ENCODE measurements around the gene SNRNP48.

Gene SNRNP48

DNA sequence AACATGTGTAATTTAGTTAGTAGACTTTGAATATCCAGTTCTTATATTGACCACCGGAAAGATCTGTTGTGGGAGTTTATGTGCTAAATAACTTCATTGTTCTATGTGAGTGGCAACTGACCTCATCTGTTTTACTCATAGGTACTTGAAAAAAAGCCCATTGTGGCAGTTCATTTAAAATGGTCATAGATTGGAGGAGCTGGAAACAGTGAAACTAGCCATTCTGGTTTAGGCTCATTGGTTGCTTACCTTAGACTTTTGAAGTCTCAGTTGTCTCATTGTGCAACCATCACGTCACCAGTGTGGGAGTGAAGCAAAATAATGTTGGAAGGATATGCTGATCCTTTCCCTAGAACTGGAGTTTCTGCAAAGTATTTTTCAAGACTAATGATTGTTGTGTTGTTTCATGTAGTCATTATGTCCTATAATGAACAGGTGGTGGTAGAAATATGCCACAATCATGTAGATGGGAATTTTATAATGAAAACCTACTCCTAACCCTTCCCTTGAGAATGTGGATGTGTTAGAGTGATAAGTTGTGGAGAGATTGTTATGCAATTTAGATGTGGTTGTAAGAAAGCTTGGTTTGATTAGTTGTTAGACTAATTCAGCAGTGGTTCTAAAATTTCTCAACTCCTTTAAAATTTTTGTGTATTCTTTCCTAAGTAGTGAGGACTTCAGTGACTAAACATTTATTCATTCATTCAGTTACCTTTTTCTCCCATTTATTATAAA is 30.2 kb upstream of the SNRNP48 start:
- no peak for DNase-seq

GRCh38 chr6:7561153-7561964 is 28.6 kb upstream of the SNRNP48 start:
- DNase-seq: no peak

GRCh38 chr6:7562769-7563168 is 27.2 kb upstream of the SNRNP48 start:
- no peak for DNase-seq

GRCh38 chr6:7566107-7566506 is 23.9 kb upstream of the SNRNP48 start:
- DNase-seq: no peak

DNA sequence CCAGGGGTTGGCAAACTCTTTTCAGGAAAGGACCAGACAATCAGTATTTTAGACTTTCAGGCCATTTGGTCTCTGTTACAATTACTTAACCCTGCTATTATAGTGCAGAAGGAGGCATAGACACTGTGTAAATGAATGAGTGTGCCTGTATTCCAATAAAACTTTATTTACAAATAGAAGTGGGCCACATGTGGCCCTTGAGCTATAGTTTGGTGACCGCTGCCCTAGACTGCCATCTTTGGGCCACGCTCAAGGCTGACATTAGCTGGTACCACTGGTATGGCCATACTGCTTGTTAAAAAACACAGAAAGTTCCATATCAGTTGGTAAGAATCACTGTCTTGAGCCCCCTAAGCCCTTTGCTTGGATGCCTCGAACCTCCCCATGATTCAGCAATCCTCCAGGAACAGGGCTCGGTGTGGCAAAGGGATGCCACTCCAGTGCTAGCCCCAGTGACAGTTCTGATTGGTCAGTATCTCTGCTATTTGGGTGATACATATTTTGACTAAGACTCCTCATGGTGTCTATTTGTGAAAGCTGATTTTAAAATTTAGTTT is 23.3 kb upstream of the SNRNP48 start:
- no peak for DNase-seq

DNA sequence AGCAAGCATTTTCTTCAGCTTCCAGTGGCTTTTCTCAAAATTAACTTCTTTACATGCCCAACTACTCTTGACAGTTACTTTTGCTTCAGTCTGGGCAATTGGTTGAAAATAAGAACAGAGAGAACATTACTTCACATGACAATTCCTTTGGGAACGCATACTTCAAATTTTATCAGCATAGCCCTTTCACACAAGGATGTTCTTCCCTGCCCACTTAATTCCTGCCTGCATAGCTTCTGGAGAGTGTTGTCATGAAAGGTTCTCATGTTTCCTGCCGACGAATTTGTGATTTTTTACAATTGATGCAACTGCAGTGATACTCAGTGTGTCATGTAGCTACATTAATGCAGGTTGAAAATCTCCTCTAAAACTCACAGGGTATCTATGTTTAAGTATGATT is 22.0 kb upstream of the SNRNP48 start:
- no peak for DNase-seq

- DNase-seq: no peak
Observed at GRCh38 chr6:7569082-7569481, 20.9 kb upstream of the SNRNP48 start.

DNA sequence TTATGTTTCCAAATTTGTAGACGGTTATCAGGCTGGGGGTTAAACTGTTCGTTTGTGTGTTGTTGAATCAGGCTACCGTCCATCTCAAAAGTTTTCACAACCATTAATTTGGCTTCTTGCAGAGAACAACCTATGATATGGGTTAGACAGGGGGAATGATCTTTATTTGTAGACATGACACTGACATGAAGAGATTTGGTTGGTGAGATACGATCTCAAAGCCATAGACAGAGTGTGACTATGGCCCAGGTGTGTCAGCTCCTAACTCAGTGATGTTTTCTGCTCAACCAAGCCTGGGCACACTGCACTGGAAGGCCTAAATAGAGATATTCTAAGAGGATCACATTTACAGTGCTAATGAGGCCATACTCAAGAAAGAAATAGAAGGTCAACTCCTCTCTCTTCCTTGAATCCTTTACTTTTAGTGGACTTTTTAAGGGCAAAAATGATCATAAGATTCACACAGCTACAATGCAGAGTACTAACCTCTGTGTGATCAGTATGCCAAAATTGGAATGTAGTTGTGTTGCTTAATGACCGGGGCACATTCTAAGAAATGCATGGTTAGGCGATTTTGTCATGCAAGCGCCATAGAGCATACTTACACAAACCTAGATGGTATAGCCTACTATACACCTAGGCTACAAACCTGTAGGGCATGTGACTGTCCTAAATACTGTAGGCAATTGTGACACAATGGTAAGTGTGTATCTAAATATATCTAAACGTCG is 17.6 kb upstream of the SNRNP48 start:
- DNase-seq: no peak

DNA sequence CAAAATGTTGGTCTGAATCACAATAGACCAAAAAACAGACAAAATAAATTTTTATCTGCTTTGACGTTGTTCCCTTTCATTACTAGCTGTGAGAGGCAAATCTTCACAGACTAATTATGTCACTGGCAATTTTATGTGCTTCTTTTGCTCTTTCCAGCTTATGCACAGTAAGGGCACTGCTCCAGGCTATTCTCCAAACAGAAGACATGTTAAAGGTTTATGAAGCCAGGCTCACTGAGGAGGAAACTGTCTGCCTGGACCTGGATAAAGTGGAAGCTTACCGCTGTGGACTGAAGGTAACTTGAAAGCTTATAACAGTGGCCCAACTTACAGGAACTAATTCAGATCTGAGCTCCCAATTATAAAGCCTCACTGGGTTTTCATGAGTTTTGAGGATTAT is 15.5 kb upstream of the SNRNP48 start:
- DNase-seq: no peak

DNA sequence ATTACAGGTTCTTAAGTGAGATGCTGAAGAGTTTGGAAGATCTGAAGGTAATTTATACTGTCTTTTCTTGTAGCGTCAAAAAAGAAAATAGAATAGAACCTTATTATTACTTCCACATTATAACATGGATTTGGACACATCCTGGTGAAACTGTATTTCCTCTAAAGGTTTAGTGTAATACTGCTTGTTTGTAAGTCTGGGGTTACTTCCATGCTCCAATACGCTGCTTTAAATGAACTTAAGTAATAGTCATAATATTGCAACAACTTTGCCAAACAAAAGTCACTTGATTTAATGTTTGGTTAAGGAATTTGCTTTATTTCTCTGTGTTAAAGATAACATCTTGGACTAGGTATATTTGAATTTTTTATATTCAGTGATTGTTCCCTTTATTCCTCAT is 11.5 kb upstream of the SNRNP48 start:
- DNase-seq: no peak

- no peak for DNase-seq
Observed at GRCh38 chr6:7578931-7579330, 11.1 kb upstream of the SNRNP48 start.

DNA sequence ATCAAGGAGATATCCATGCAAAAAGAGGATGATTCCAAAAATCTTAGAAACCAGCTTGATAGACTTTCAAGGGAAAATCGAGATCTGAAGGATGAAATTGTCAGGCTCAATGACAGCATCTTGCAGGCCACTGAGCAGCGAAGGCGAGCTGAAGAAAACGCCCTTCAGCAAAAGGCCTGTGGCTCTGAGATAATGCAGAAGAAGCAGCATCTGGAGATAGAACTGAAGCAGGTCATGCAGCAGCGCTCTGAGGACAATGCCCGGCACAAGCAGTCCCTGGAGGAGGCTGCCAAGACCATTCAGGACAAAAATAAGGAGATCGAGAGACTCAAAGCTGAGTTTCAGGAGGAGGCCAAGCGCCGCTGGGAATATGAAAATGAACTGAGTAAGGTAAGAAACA is 10.1 kb upstream of the SNRNP48 start:
- DNase-seq: no peak

DNA sequence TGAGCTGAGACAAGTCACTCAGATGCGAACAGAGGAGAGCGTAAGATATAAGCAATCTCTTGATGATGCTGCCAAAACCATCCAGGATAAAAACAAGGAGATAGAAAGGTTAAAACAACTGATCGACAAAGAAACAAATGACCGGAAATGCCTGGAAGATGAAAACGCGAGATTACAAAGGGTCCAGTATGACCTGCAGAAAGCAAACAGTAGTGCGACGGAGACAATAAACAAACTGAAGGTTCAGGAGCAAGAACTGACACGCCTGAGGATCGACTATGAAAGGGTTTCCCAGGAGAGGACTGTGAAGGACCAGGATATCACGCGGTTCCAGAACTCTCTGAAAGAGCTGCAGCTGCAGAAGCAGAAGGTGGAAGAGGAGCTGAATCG is 9.5 kb upstream of the SNRNP48 start:
- DNase-seq: no peak

DNA sequence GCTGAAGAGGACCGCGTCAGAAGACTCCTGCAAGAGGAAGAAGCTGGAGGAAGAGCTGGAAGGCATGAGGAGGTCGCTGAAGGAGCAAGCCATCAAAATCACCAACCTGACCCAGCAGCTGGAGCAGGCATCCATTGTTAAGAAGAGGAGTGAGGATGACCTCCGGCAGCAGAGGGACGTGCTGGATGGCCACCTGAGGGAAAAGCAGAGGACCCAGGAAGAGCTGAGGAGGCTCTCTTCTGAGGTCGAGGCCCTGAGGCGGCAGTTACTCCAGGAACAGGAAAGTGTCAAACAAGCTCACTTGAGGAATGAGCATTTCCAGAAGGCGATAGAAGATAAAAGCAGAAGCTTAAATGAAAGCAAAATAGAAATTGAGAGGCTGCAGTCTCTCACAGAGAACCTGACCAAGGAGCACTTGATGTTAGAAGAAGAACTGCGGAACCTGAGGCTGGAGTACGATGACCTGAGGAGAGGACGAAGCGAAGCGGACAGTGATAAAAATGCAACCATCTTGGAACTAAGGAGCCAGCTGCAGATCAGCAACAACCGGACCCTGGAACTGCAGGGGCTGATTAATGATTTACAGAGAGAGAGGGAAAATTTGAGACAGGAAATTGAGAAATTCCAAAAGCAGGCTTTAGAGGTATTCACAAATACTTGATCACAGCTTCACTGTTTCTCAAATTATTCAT is 8.9 kb upstream of the SNRNP48 start:
- no peak for DNase-seq

DNA sequence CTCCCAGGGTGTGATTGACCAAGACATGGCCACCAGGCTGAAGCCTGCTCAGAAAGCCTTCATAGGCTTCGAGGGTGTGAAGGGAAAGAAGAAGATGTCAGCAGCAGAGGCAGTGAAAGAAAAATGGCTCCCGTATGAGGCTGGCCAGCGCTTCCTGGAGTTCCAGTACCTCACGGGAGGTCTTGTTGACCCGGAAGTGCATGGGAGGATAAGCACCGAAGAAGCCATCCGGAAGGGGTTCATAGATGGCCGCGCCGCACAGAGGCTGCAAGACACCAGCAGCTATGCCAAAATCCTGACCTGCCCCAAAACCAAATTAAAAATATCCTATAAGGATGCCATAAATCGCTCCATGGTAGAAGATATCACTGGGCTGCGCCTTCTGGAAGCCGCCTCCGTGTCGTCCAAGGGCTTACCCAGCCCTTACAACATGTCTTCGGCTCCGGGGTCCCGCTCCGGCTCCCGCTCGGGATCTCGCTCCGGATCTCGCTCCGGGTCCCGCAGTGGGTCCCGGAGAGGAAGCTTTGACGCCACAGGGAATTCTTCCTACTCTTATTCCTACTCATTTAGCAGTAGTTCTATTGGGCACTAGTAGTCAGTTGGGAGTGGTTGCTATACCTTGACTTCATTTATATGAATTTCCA is 4.6 kb upstream of the SNRNP48 start:
- DNase-seq: no peak

DNA sequence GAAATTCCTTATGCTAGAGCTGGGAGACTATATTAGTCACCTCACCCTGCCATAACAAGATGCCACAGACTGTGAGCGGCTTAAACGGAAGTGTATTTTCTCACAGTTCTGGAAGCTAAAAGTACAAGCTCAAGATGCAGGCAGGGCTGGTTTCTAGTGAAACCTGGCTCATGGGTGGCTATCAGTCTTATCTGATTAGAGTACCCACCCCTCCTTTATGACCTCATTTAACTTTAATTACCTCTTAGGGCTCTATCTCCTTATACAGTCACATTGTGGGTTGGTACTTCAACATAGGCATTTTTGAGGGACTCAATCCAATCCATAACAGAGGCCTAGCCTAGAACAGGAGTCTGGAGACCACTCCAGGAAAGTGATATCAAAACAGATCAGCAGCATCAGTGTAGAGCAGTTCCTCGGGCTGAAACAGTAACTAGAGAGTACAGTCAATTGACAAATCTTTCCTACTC is 2.3 kb upstream of the SNRNP48 start:
- DNase-seq: no peak

DNA sequence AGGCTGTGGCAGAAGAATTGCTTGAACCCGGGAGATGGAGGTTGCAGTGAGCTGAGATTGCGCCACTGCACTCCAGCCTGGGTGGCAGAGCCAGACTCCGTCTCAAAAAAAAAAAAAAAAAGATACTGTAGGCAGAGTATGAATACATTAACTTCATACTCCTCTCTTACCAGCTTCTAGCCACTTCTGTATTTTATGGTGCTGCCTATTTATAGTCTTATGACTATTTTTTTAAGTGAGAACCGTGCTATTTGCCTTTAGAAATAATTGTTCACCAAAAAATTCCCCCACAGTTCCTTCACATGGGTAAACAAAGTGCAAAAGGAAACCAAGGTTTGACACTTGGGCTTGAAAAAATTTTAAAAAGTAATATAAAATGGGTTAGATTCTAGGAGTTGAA is 1.5 kb upstream of the SNRNP48 start:
- DNase-seq: no peak

- no peak for DNase-seq
Observed at GRCh38 chr6:7589221-7589620, 777 bp upstream of the SNRNP48 start.

GRCh38 chr6:7590918-7591302 is 912 bp downstream of the SNRNP48 start:
- no peak for DNase-seq

DNA sequence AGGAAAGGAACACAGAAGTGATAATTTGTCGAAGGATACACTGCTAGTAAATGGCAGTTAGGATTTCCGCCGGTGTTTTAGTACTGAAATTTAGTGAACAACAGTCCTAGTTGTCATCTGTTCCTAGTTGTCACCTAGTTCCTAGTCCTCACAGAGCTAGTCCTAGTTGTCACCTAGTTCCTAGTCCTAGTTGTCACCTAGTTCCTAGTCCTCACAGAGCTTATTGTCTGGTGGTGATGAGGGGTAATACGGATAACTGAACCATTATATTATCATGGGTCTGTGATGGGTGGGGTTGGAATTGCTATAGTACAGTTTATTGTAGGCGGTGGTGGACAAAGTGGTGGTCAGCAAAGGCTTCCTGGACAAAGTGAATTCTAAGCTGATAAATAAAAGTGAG is 1.8 kb downstream of the SNRNP48 start:
- no peak for DNase-seq

DNA sequence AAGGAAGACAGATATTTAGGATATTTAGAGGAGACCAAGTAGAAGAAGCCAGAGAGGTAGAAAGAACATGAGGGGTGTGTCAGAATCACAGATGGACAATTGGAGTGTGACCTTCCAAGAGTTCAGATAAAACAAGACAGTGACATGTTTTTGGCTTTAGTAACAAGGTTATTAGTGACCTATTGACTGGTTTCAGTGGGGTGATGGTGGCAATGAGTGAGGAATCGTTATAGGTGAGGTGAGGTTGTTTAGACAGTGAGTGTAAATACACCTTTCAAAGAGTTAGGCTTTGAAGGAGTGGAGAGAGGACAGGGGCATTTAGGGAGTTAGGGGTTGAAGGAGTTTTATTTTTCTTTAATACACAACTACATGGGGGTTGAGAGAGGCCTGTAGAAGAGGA is 3.2 kb downstream of the SNRNP48 start:
- DNase-seq: no peak

- no peak for DNase-seq
Observed at GRCh38 chr6:7594579-7595125, 4.7 kb downstream of the SNRNP48 start.
